Measurements from ENCODE around the gene LHFPL3.

Gene LHFPL3

DNA sequence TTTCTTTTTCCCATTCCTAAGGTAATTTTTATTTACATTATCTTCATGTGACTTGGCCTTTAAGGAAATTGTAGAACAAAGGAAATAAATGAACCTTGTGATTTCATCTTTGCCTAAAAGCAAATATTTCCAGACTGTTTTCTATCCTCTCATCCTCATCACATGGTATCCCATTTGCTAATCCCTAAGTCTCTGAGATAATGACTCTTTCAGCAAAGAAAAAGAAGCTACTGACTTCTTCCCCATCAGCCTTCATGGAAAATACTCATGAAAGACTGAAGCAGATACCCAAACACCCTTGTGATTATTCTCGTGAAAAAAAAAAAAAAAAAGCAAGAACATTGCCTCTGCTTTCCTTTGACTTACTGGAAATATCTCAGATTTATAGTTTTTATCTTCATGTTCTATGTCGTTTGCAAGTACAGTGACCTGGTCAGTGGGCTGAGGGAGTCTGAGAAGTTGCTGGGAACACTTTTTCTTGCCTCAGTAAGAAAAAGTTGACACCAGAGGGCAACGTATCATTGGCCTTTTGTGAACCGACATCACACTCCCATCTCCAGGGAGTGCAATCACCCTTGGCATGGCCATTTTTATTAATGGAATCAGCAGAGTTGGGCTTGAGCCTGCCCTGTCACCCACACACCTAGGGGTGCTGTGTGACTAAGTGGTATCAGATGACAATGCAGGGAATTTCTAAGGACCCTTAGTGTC is 439.6 kb downstream of the LHFPL3 start:
- Histone ChIP-seq H3K4me3 (ENCODE audit: low read depth in 1 of 2, low read length in 1 of 2) (no peak overlapping the region), H3K36me3 (no peaks in the 10 kb centered on the region), H3K27me3 (no peaks in the 10 kb centered on the region), H3K4me1 (ENCODE audit: control insufficient read depth in 1 of 2, insufficient read depth in 1 of 2, low read depth in 1 of 2, low read length in 1 of 2) (no peaks in the 10 kb centered on the region), H3K9me3 (no peaks in the 10 kb centered on the region), H3K27ac (no peak overlapping the region)
- TF ChIP-seq CTCF (IDR thresholded peaks at IDR 0.05): no peak

DNA sequence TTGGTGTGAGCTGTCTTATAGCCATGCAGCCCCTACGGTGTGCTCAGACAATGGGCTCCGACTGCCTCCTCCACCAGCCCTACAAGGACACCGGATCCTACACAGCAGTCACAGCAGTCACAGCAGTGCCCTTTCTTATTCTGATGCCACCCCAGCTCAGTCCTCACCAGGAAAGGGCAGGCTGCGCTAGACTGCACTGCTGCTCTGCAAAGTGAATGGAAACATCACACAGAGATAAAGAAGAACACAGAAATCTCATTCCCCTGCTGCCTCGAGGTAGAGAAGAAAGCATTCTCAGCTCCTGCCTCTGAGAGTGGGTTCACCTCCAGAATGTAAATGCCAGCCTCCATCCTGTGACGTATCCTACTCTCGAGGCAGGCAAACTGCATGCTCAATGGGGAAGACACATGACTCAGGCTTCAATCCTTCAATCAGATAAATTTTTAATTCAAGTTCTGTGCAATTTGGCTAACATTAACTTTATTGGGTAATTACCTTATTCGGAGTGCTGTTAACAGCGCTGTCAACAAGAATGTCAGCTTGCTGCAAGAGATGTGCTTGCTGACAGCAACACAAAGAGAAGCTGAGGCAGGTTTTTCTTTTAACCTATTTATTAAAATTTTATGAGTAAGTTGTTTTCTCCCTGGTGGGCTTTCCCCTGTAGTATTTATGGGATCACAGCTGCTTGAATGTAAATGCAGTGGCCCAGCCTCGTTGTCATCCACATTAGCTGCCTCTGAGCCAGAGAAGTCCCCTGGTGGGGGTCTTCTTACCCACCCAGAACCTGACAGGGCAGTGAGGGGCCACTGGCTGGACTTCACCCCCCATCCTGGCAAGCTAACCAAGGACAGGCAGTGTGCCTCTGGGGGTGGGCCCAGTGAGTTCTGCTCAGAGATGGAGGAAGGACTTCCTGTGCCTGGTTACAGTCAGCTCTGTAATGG is 444.3 kb downstream of the LHFPL3 start:
- no peaks in the 10 kb centered on the region for H3K27me3 ChIP-seq
- H3K4me3 ChIP-seq (ENCODE audit: low read depth in 1 of 2, low read length in 1 of 2): no peak overlapping the region
- H3K4me1 ChIP-seq (ENCODE audit: control insufficient read depth in 1 of 2, insufficient read depth in 1 of 2, low read depth in 1 of 2, low read length in 1 of 2): no peaks in the 10 kb centered on the region
- H3K27ac ChIP-seq: no peak overlapping the region
- no peaks in the 10 kb centered on the region for H3K9me3 ChIP-seq
- no peaks in the 10 kb centered on the region for H3K36me3 ChIP-seq
- no peak for TF ChIP-seq CTCF (IDR thresholded peaks at IDR 0.05)

DNA sequence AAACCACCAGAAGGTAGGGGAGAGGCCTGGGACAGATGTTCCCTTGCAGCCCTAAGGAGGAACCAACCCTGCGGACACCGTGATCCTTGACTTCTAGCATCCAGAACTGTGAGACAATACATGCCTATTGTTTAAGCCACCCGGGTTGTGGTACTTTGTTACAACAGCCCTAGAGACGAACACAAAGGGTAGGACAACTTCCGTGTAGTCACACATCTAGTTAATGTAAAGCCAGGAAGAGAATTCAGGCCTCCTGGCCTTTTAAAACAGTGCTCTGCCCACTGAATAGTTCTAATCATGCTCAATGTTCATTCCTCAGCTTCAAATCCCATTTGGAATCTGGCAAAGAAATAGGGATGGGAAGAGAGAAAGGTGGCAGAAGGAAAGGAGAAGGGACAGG is 445.4 kb downstream of the LHFPL3 start:
- H3K4me1 ChIP-seq (ENCODE audit: control insufficient read depth in 1 of 2, insufficient read depth in 1 of 2, low read depth in 1 of 2, low read length in 1 of 2): no peaks in the 10 kb centered on the region
- no peaks in the 10 kb centered on the region for H3K27me3 ChIP-seq
- H3K36me3 ChIP-seq: no peaks in the 10 kb centered on the region
- H3K4me3 ChIP-seq (ENCODE audit: low read depth in 1 of 2, low read length in 1 of 2): no peak overlapping the region
- no peaks in the 10 kb centered on the region for H3K9me3 ChIP-seq
- H3K27ac ChIP-seq: no peak overlapping the region
- no peak for TF ChIP-seq CTCF (IDR thresholded peaks at IDR 0.05)

GRCh38 chr7:104775531-104775930 is 447.1 kb downstream of the LHFPL3 start:
- no peaks in the 10 kb centered on the region for H3K36me3 ChIP-seq
- no peaks in the 10 kb centered on the region for H3K9me3 ChIP-seq
- no peak overlapping the region for H3K4me3 ChIP-seq (ENCODE audit: low read depth in 1 of 2, low read length in 1 of 2)
- H3K27ac ChIP-seq: no peak overlapping the region
- H3K27me3 ChIP-seq: no peaks in the 10 kb centered on the region
- no peaks in the 10 kb centered on the region for H3K4me1 ChIP-seq (ENCODE audit: control insufficient read depth in 1 of 2, insufficient read depth in 1 of 2, low read depth in 1 of 2, low read length in 1 of 2)
- no peak for TF ChIP-seq CTCF (IDR thresholded peaks at IDR 0.05)

- H3K27me3 ChIP-seq: no peaks in the 10 kb centered on the region
- H3K9me3 ChIP-seq: no peaks in the 10 kb centered on the region
- no peak for TF ChIP-seq CTCF (IDR thresholded peaks at IDR 0.05)
- no peak overlapping the region for H3K27ac ChIP-seq
- H3K36me3 ChIP-seq: no peaks in the 10 kb centered on the region
- H3K4me3 ChIP-seq (ENCODE audit: low read depth in 1 of 2, low read length in 1 of 2): no peak overlapping the region
- H3K4me1 ChIP-seq (ENCODE audit: control insufficient read depth in 1 of 2, insufficient read depth in 1 of 2, low read depth in 1 of 2, low read length in 1 of 2): no peaks in the 10 kb centered on the region
Observed at GRCh38 chr7:104777301-104777800, 448.9 kb downstream of the LHFPL3 start.

All from neutrophil (primary cell).